Pancreas (tissue), 10 donors: Measurements from ENCODE around the gene ZNF653. TPM values are rescaled to one million over a fixed set of nuclear protein-coding genes. Genes with fewer than 3 reads are reported as not detected.
A peak's percentile ranks its signal among the peaks of the same experiment; 100 is the strongest.

Source experiments
- ATAC-seq, 4 donors: fragments of 200-7000 bp; cut with Tn5 transposase; one replicate each; pipeline versions ENCODE4 v1.8.0 to v1.9.1; 2020; ENCODE audit warnings: mild to moderate bottlenecking in 4 of 4, moderate library complexity in 4 of 4
- DNase-seq, 6 donors: peaks; one replicate each; pipeline ENCODE4 v3.0.0-alpha.2; 2020
- FAIRE-seq: peaks from 2 replicates; lab custom pipeline; 2012; peaks lifted over from hg19 to GRCh38; lab: Jason Lieb, UNC
- H3K27ac ChIP-seq, 4 donors: fragments of 200-600 bp; sonication (generic); 1 replicate in 3 of 4; 2 replicates in 1 of 4; pipeline versions ENCODE4 v1.5.0 to v1.8.0; 2020
- H3K27me3 ChIP-seq, 4 donors: fragments of 200-600 bp; one replicate each; pipeline ENCODE4 v1.8.0; 2021
- H3K36me3 ChIP-seq, 3 donors: fragments of 200-600 bp; sonication (generic) in 1 of 3; one replicate each; pipeline versions ENCODE4 v1.5.0 to v1.8.0; 2020 to 2021
- H3K4me1 ChIP-seq, 3 donors: fragments of 200-600 bp; one replicate each; pipeline ENCODE4 v1.8.0; 2021
- H3K4me3 ChIP-seq, 4 donors: fragments of 200-600 bp; sonication (generic) in 2 of 4; one replicate each; pipeline versions ENCODE4 v1.5.0 to v1.8.0; 2020 to 2021
- H3K9me3 ChIP-seq, 4 donors: fragments of 200-600 bp; one replicate each; pipeline ENCODE4 v1.8.0; 2021
- WGBS, 2 donors: extraction: QIAGEN DNeasy Blood & Tissue Kit; methylation state at CpG; one replicate each; pipeline ENCODE4 v1.1.7; 2013; 5-methylcytosine and 5-hydroxymethylcytosine counted together
- intact Hi-C, 3 donors: fragments of 100-400 bp; cut with DNase I; formaldehyde crosslinking; loops; one replicate each; pipeline versions ENCODE4 v1.11.1 to v1.14.2; 2022
- polyA plus RNA-seq, 2 donors: library from polyadenylated mRNA; stranded (reverse); fragments of 200-250 nt; gene quantifications; one replicate each; pipeline ENCODE4 v1.2.3, GENCODE V29; 2013
- total RNA-seq, 6 donors: library from RNA; stranded (reverse); fragmentation: NEBNext Ultra II Directional in 4 of 6; extraction: Animal tissue kit (Norgen Biotek cat#: 25700) in 4 of 6; gene quantifications; one replicate each; pipeline versions ENCODE4 v1.2.1 to v1.2.4, GENCODE V29; 2021 to 2023
- TF ChIP-seq, protein P1 (sequence below), 4 donors: fragments of 200-600 bp; sonication (generic) in 3 of 4; IDR thresholded peaks; one replicate each; pipeline versions ENCODE4 v1.5.0 to v1.8.0; 2021; ENCODE audit warnings: antibody characterized with exemption in 4 of 4
- donor health status: healthy with polysubstance abuse.
- donor health status: DM: no; HTN: no; CAD: no; lungs with moderate emphysema.
- donor health status: DM: no; HTN: no; CAD: no.
- donor health status: control.
- donor health status: control.
- donor health status: Bipolar disorder and iron deficiency.
- donor health status: DM: yes; HTN: yes; CAD: no.
- donor health status: DM: no; HTN: no; CAD: no.
- donor health status: DM: no; HTN: no; CAD: no.
- donor health status: DM: yes; HTN: yes; CAD: no.

The ZNF653 gene
- total and polyA plus RNA-seq, 8 donors = 4.5 to 25.6 (median 6.0) TPM

DNA sequence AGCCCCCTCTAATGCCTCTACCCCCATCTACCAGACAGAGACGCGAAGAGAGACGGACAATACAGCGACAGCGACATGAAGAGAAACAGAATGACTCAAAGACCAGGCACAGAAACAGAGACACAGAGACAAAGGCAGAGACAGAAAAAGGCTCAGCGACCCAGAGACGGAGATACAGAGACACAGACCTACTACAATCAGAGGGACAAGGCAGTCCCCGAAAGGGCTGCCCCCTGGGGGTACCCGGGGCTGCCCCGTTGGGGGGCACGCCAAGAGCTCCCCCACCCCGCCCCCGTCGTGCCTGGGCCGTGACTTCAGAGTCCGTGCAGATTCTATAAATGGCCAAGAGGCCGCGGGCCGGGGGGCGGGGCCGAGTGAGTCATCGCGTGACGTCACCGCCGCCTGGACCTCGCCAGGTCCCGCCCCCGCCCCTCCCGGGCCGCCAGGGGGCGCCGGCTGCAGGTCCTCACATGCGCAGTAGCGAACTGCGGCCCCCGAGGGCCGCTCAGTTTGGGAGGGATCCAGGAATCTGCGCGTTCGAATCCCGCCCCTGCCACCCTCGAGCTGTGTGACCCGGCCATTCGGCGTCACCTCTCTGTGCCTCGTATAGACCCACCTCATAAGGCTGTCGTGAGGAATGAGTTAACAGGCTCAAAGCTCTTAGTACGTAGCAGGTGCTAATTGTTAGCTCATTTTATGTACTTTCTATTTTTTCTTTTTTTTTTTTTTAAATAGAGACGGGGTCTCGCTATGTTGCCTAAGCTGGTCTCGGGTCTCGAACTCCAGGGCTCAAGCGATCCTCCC, 30.4 kb upstream of the ZNF653 start:
- no peak for FAIRE-seq
- H3K27ac ChIP-seq = peak overlapping the region in 2 of 4 donors; percentile 50 to 58
- no peaks in the 10 kb centered on the region for H3K27me3 ChIP-seq
- H3K4me3 ChIP-seq = peak overlapping the region in 2 of 4 donors; percentile 26 to 37
- H3K9me3 ChIP-seq = no peaks in the 10 kb centered on the region
- TF ChIP-seq, protein P1, sequence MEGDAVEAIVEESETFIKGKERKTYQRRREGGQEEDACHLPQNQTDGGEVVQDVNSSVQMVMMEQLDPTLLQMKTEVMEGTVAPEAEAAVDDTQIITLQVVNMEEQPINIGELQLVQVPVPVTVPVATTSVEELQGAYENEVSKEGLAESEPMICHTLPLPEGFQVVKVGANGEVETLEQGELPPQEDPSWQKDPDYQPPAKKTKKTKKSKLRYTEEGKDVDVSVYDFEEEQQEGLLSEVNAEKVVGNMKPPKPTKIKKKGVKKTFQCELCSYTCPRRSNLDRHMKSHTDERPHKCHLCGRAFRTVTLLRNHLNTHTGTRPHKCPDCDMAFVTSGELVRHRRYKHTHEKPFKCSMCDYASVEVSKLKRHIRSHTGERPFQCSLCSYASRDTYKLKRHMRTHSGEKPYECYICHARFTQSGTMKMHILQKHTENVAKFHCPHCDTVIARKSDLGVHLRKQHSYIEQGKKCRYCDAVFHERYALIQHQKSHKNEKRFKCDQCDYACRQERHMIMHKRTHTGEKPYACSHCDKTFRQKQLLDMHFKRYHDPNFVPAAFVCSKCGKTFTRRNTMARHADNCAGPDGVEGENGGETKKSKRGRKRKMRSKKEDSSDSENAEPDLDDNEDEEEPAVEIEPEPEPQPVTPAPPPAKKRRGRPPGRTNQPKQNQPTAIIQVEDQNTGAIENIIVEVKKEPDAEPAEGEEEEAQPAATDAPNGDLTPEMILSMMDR (IDR thresholded peaks at IDR 0.05) = peak; percentile 84 to 95 (median 91)
- peak; percentile 81 to 98 (median 93) for DNase-seq
- WGBS, 2 donors = 15% methylated on average over 50 to 54 of the region's 54 CpGs
- intact Hi-C loops = no loop called here
- peak; percentile 92 to 94 (median 94) for ATAC-seq
- no peaks in the 10 kb centered on the region for H3K36me3 ChIP-seq
- H3K4me1 ChIP-seq = no peaks in the 10 kb centered on the region

DNA sequence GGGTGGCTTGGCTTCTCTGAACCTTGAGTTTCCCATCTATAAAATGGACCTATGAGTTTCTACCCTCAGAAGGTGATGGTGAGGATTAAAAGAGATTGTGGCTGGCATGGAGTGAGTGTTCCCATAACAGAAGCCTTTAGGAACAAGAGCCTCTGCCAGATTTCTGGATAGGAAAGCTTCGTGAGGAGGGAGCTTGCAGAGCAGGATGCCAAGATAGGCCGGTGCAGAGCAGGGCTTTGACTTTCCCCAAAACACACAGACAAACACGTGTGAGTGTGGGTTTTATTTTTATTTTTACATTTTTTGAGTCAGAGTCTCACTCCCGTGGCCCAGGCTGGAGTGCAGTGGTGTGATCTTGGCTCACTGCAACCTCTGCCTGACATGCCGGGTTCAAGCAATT, 29.3 kb upstream of the ZNF653 start:
- FAIRE-seq (no peak), ATAC-seq (no peak), DNase-seq (peak in 1 of 6 donors; percentile 7)
- Histone ChIP-seq H3K36me3 (no peaks in the 10 kb centered on the region), H3K27me3 (no peaks in the 10 kb centered on the region), H3K4me3 (no peak overlapping the region), H3K27ac (no peak overlapping the region), H3K9me3 (no peaks in the 10 kb centered on the region), H3K4me1 (no peaks in the 10 kb centered on the region)
- intact Hi-C loops = no loop called here
- TF ChIP-seq, protein P1 (IDR thresholded peaks at IDR 0.05) = no peak
- WGBS, 2 donors = 69 to 73% methylated on average over 5 of the region's 5 CpGs

DNA sequence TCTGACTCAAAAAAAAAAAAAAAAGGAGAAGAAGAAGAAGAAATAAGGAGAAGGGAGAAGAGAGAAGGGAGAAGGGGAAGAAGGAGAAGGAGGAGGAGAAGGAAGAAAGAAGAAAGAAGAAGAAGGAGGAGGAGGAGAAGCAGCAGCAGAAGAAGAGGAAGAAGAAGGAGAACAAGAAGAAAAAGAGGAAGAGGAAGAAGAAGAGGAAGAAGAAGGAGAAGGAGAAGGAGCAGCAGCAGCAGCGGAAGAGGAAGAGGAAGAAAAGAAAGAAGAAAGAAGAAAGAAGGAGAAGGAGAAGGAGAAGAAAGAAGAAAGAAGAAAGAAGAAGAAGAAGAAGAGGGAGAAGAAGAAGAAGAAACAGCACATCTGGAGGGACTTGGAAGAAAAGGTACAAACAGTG, 28.9 kb upstream of the ZNF653 start:
- Histone ChIP-seq H3K27ac (no peak overlapping the region), H3K4me3 (no peak overlapping the region), H3K27me3 (no peaks in the 10 kb centered on the region), H3K9me3 (no peaks in the 10 kb centered on the region), H3K36me3 (no peaks in the 10 kb centered on the region), H3K4me1 (peaks cover 0 to under 1% (median 0%) of the 10 kb centered on the region in 3 donors)
- WGBS, 2 donors = 90 to 91% methylated on average over 1 of the region's 1 CpG
- ATAC-seq (no peak), FAIRE-seq (no peak), DNase-seq (no peak)
- intact Hi-C loops = no loop called here
- TF ChIP-seq, protein P1 (IDR thresholded peaks at IDR 0.05) = no peak

DNA sequence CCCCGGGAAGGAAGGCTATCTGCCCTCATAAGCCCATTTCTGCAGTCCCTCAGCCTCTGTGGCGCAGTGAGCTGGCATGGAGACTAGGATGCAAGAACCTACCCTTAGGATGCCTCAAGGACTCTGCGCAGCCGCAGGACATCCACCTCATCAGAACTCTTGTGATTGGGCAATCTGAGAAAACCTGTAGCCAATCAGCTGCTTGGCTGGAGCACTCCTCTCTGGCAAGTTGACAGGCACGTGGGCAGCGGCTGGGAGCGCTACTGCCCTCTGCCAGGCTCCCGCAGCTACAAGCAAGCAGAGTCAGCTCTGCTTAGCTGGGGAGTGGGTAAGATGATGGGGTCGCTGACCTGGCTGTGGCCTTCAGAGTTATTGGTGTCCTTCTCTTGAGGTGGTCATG, 24.8 kb upstream of the ZNF653 start:
- Histone ChIP-seq H3K4me3 (no peak overlapping the region), H3K36me3 (no peaks in the 10 kb centered on the region), H3K27ac (no peak overlapping the region), H3K4me1 (peaks cover 8 to 11% (median 10%) of the 10 kb centered on the region in 3 donors), H3K27me3 (no peaks in the 10 kb centered on the region), H3K9me3 (no peaks in the 10 kb centered on the region)
- TF ChIP-seq, protein P1 (IDR thresholded peaks at IDR 0.05) = no peak
- intact Hi-C loops = no loop called here
- ATAC-seq = peak; percentile 26 to 55 (median 42)
- 19 to 27% methylated on average over 9 of the region's 9 CpGs for WGBS, 2 donors
- FAIRE-seq = no peak
- DNase-seq = peak; percentile 68 to 93 (median 78)
